ENCODE results near the gene CHAT.

Gene CHAT

DNA sequence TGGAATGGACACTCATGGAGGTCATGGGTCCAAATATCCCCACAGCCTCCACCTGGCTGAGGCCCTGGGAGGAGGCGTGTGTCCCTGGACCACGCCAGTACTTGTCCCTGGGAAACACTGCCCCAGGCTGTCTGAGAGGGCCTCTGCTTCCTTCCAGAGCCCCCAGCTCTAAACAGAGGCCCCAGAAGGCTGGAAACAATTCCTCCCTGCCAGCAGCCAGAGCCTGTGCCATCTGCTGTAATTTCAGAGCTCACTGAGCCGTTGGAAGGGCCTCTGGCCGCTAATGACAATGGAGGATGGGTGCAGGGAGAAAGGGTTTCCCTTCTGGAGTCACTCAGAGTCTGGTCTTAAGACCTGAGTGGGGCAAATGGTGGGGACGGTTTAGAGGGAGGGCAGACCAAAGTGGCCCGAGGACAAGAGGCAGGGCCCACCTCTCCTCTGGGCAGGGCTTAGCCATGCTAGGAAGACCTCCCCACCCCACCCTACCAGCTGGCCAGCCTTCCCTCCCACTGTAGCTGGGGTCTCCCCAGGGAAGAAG, 7.1 kb downstream of the CHAT start:
- FAIRE-seq (no peak), DNase-seq (ENCODE audit: insufficient read length, low spot score) (no peak)
- TF ChIP-seq, protein P1, sequence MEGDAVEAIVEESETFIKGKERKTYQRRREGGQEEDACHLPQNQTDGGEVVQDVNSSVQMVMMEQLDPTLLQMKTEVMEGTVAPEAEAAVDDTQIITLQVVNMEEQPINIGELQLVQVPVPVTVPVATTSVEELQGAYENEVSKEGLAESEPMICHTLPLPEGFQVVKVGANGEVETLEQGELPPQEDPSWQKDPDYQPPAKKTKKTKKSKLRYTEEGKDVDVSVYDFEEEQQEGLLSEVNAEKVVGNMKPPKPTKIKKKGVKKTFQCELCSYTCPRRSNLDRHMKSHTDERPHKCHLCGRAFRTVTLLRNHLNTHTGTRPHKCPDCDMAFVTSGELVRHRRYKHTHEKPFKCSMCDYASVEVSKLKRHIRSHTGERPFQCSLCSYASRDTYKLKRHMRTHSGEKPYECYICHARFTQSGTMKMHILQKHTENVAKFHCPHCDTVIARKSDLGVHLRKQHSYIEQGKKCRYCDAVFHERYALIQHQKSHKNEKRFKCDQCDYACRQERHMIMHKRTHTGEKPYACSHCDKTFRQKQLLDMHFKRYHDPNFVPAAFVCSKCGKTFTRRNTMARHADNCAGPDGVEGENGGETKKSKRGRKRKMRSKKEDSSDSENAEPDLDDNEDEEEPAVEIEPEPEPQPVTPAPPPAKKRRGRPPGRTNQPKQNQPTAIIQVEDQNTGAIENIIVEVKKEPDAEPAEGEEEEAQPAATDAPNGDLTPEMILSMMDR (IDR thresholded peaks at IDR 0.05; ENCODE audit: insufficient read depth, missing control alignments): no peak

DNA sequence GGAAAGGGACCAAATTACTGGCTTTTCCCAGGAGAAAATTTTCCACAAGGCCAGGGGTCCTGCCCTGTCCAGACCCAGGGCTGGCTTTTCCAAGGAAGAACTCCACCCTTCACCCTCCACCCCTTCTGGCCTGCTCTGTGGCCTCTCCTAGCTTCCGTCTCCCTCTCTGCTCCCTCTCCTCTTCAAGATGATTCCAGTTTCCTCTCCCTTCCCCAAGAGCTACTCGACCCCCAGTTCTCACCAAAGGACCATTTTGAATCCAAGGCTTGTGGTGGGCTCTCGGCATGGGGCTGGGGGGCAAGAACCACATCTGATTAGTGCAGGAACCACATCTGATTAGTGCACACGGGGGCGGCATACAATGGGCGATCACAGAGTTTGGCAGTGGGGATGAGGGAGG, 7.7 kb downstream of the CHAT start:
- FAIRE-seq: no peak
- TF ChIP-seq, protein P1 (IDR thresholded peaks at IDR 0.05; ENCODE audit: insufficient read depth, missing control alignments): no peak
- no peak for DNase-seq (ENCODE audit: insufficient read length, low spot score)

DNA sequence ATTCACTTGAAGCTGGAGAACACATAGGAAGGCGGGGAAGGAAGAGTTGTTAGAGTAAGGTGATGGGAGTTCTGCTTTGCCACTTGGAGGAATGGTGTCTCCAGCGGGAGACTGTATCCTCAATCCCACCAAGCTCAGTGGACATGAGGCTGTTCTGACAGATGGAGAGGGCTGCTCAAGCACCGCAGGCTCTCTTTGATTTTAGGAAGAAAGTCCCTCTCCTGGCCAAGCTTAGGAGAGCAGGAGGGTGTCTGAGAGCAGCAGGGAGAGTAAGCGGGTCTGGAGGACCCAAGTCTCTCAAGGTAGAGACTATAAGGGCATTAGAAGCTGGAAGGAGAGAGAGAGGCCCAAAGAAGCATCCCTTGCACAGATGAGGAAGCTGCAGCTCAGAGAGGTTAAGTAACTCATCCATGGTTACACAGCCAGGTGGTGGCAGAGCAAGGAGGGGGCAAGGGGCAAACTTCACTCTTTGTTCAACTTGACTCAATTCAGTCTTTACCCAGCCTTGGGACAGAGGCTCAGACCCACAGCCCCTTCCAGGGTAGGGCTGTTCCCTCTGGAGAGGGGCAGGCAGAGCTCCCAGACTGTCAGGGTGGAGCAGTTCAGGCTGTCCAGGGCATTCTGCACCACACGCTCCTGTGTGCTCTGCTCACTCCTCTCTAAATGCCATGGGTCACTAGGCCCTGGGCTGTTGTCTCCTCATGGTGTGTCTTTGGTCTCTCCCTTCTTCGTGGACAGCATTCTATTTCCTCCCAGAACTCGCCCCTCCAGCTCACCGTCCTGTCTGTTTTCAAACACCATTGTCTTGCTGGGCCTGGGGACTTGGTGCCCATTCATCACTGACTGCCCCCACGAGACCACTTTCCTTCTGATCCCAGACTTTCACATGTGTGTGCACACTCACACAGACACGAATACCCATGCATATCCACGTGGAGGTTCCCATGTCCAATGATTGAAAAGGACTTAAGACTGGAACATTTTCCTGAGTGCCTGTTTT, 8.9 kb downstream of the CHAT start:
- DNase-seq (ENCODE audit: insufficient read length, low spot score) (no peak), FAIRE-seq (no peak)
- TF ChIP-seq, protein P1 (IDR thresholded peaks at IDR 0.05; ENCODE audit: insufficient read depth, missing control alignments): no peak

DNA sequence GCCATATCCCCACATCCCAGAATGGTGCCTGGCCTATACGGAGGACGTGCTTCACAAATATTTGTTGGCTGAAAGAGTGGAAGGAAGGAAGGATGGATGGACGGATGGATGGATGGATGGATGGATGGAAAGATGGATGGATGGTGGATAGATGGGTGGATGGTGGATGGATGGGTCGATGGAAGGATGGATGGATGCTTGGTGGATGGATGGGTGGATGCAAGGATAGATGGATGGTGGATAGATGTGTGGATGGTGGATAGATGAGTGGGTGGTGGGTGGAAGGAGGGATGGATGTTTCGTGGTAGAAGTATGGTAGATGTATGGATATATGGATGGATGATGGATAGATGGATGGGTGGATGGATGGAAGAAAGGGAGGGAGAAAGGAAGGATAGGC, 10.8 kb downstream of the CHAT start:
- DNase-seq (ENCODE audit: insufficient read length, low spot score) (no peak), FAIRE-seq (no peak)
- TF ChIP-seq, protein P1 (IDR thresholded peaks at IDR 0.05; ENCODE audit: insufficient read depth, missing control alignments): no peak

DNA sequence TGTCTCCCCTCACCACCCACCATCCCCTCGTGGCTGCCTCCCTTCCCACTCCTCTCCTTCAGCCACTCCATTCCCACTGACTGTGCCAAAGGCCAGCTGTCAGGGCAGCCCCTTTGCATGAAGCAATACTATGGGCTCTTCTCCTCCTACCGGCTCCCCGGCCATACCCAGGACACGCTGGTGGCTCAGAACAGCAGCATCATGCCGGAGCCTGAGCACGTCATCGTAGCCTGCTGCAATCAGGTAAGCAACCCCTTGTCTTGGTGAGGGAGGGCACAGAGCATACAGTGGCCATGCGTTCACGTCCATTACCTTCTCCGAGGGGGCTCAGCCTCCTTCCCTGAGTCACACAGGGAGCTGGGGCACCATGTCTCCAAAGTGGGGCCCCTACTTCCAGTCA, 11.6 kb downstream of the CHAT start:
- DNase-seq (ENCODE audit: insufficient read length, low spot score): no peak
- no peak for FAIRE-seq
- TF ChIP-seq, protein P1 (IDR thresholded peaks at IDR 0.05; ENCODE audit: insufficient read depth, missing control alignments): no peak

DNA sequence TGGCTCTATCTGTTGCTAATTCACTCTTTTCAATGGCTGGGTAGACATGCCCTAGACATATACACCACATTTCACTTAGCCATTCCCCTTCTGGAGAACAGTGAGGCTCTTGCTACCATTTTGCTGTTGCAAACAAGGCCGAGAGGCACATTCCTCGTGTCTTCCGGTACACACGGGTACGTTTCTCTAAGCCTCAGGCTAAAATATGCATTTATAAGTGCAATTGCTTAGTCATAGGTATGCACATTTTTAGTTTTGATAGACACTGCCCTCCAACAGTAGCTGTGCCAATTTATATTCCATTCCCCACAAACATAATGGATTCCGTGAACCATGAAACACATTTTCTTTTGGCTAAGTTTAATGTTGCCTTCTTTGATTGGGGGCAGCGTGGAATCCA, 13.2 kb downstream of the CHAT start:
- DNase-seq (ENCODE audit: insufficient read length, low spot score): no peak
- no peak for FAIRE-seq

More for the DNA sequence above, 13.2 kb downstream of the CHAT start:
- TF ChIP-seq, protein P1 (IDR thresholded peaks at IDR 0.05; ENCODE audit: insufficient read depth, missing control alignments): no peak

Data from D721Med (cell line).